Mucosa of descending colon (tissue), 3 donors: ENCODE data around the gene TULP4. TPM values are rescaled to one million over a fixed set of nuclear protein-coding genes. Genes with fewer than 3 reads are reported as not detected.

ENCODE experiments used
- ATAC-seq: fragments of 200-7000 bp; cut with Tn5 transposase; one replicate; pipeline ENCODE4 v1.9.1; 2020; ENCODE audit warnings: mild to moderate bottlenecking, moderate library complexity
- DNase-seq, 3 donors: peaks; one replicate each; pipeline ENCODE4 v3.0.0-alpha.2; 2020
- H3K36me3 ChIP-seq: fragments of 200-600 bp; one replicate; pipeline ENCODE4 v1.8.0; 2021; ENCODE audit warnings: low read depth, mild to moderate bottlenecking
- H3K4me1 ChIP-seq: fragments of 200-600 bp; one replicate; pipeline ENCODE4 v1.8.0; 2021; ENCODE audit warnings: low read depth, mild to moderate bottlenecking
- H3K4me3 ChIP-seq: fragments of 200-600 bp; one replicate; pipeline ENCODE4 v1.8.0; 2021; ENCODE audit warnings: mild to moderate bottlenecking
- H3K9me3 ChIP-seq: fragments of 200-600 bp; one replicate; pipeline ENCODE4 v1.8.0; 2021; ENCODE audit warnings: mild to moderate bottlenecking
- intact Hi-C, 2 donors: fragments of 100-400 bp; cut with DNase I in 1 of 2; cut with micrococcal nuclease in 1 of 2; formaldehyde crosslinking; loops; one replicate each; pipeline versions ENCODE4 v1.11.0 to v1.11.1; 2022; cut with DNase I, micrococcal nuclease
- total RNA-seq, 3 donors: library from RNA; stranded (reverse); fragmentation: NEBNext Ultra II Directional in 2 of 3; extraction: Animal tissue kit (Norgen Biotek cat#: 25700) in 2 of 3; gene quantifications; one replicate each; pipeline versions ENCODE4 v1.2.1 to v1.2.4, GENCODE V29; 2021 to 2023
- TF ChIP-seq, protein P1 (sequence below): fragments of 200-600 bp; IDR thresholded peaks from one replicate; pipeline ENCODE4 v1.8.0; 2022; ENCODE audit warnings: antibody characterized with exemption, mild to moderate bottlenecking
- donor health status: DM: no; HTN: no; CAD: no; lungs with moderate emphysema.
- donor health status: DM: no; HTN: no; CAD: no.
- donor health status: DM: no; HTN: yes; CAD: no.

The TULP4 gene
- total RNA-seq, 3 donors from 2014 or later = 70.4 to 122 (median 83.6) TPM

DNA sequence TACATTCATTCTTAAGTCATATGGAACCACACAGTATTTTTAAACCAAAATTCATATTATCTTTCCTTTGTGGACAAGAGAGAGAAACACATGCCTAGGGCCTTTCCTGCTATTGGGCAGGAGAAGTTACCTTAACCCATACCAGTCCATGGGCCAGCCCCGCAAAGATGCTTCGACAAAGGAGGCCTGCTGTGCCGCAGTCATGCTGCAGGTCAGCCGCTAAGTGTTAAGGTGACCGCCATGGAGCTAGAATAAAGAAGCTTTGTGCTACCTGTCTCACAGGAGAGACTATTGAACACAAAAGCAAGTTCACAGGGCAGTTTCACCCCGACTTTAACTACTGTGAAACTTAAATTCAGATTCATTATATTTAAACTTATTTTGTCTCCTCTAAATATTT, 185.4 kb downstream of the TULP4 start:
- H3K4me3 ChIP-seq = no peak overlapping the region
- no peaks in the 10 kb centered on the region for H3K36me3 ChIP-seq
- TF ChIP-seq, protein P1, sequence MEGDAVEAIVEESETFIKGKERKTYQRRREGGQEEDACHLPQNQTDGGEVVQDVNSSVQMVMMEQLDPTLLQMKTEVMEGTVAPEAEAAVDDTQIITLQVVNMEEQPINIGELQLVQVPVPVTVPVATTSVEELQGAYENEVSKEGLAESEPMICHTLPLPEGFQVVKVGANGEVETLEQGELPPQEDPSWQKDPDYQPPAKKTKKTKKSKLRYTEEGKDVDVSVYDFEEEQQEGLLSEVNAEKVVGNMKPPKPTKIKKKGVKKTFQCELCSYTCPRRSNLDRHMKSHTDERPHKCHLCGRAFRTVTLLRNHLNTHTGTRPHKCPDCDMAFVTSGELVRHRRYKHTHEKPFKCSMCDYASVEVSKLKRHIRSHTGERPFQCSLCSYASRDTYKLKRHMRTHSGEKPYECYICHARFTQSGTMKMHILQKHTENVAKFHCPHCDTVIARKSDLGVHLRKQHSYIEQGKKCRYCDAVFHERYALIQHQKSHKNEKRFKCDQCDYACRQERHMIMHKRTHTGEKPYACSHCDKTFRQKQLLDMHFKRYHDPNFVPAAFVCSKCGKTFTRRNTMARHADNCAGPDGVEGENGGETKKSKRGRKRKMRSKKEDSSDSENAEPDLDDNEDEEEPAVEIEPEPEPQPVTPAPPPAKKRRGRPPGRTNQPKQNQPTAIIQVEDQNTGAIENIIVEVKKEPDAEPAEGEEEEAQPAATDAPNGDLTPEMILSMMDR = no peak
- no peaks in the 10 kb centered on the region for H3K4me1 ChIP-seq
- H3K9me3 ChIP-seq = no peaks in the 10 kb centered on the region
- intact Hi-C loops = no loop called here
- no peak for DNase-seq
- ATAC-seq = no peak

DNA sequence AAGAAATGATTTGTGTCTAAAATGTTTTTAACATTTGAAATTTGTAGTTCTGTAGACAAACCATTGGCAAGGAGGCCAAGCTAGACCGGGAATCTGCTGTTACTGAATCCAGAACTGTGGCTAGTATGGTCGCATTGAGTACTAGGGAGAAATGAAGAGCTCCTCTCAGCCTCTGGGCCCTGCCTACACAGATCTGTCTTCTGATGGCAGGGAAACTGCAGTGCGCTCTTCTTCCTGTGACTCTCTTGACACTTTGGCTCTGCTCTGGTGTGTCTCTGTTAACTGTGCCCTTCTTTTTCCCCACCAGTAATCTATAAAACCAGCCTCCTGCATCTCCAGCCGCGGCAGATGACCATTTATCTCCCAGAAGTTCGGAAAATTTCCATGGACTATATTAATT, 186.1 kb downstream of the TULP4 start:
- intact Hi-C loops = no loop called here
- ATAC-seq (no peak), DNase-seq (no peak)
- no peaks in the 10 kb centered on the region for H3K4me1 ChIP-seq
- H3K4me3 ChIP-seq = no peak overlapping the region
- TF ChIP-seq, protein P1 = no peak
- no peaks in the 10 kb centered on the region for H3K9me3 ChIP-seq
- H3K36me3 ChIP-seq = no peaks in the 10 kb centered on the region

DNA sequence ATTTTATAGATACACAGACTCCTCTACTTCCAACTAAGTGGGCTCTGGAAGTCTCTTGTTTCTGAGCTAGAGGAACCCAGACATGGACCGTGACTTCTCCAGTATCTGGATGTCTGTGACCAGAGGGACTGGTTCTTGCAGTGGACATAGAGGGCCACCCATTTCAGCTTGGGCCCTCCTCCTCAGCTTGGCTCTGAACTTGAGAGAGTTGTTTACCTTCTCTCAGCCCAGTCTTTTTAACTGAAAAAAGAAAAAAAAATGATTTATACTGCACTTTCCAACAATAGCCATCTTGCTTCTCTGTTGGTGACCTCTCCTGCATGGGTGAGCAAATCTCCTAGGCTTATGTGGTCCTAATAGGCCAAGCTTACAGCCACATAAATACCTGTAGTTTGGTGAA, 187.3 kb downstream of the TULP4 start:
- ATAC-seq (no peak), DNase-seq (no peak)
- TF ChIP-seq, protein P1 = no peak
- Histone ChIP-seq H3K9me3 (no peaks in the 10 kb centered on the region), H3K36me3 (no peaks in the 10 kb centered on the region), H3K4me1 (no peaks in the 10 kb centered on the region), H3K4me3 (no peak overlapping the region)
- intact Hi-C loops = no loop called here

DNA sequence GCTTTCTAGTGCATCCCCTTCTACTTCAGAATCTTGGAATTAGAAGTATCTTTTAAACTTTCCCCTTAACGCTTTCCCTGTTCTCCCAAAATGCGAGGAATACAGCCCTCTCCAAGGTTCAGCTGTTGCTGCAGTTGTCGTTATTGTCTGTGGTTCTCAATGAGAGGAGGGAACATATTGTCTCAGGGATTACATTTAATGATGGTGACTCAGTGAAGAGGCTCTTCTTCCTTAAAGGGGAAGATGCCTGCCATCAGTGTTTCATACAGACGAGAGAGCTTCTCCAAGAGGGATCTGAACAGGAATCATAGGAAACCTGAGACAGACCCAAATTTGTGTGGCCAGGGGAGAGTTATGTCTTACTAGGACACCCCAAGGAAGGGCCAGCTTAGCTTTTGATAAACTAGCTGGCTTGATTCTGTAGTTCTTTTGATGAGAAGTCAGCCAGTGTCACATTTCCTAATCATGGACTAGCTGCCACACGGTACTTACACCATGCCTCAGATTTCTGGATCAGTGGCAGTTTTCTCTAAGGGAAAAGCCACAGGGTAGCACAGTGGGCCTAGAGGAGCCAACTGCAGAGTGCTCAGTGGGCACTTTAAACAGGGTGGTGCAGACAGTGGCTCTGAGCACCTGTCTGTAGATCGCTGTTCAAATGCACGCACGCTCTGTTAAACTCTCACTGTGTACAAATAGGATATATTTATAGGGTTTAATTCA, 187.9 kb downstream of the TULP4 start:
- no peaks in the 10 kb centered on the region for H3K36me3 ChIP-seq
- no peak for DNase-seq
- H3K4me1 ChIP-seq = no peaks in the 10 kb centered on the region
- no peaks in the 10 kb centered on the region for H3K9me3 ChIP-seq
- TF ChIP-seq, protein P1 = no peak
- no peak for ATAC-seq
- no peak overlapping the region for H3K4me3 ChIP-seq
- intact Hi-C loops = no loop called here

DNA sequence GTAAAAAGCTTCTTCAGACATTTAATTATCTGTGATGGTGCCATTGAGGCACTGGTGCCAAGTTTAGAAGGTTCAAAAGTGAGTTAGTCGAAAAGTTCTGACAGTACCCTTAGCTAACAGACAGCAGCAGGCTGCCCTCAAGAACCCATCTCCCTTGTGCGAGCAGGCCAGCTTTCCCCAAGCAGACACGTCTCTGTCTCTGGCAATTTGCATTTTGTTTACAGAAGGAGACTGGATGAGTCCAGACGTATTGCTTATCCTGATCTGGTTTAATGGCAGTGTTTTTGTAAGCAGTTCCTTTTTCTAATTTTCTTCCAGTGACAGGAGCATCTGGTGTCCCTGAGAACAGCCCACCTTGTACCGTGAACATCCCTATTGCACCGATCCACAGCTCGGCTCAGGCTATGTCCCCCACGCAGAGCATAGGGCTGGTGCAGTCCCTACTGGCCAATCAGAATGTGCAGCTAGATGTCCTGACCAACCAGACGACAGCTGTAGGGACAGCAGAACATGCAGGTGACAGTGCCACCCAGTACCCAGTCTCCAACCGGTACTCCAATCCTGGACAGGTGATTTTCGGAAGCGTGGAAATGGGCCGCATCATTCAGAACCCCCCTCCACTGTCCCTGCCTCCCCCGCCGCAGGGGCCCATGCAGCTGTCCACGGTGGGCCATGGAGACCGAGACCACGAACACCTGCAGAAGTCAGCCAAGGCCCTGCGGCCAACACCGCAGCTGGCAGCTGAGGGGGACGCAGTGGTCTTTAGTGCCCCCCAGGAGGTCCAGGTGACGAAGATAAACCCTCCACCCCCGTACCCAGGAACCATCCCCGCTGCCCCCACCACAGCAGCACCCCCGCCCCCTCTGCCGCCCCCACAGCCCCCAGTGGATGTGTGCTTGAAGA, 189.3 kb downstream of the TULP4 start:
- Histone ChIP-seq H3K36me3 (no peaks in the 10 kb centered on the region), H3K4me3 (no peak overlapping the region), H3K9me3 (no peaks in the 10 kb centered on the region), H3K4me1 (no peaks in the 10 kb centered on the region)
- TF ChIP-seq, protein P1 = no peak
- intact Hi-C loops = no loop called here
- ATAC-seq (no peak), DNase-seq (no peak)
